GM19467 (cell line): Measurements from ENCODE around the gene NPAS2.

Experiments
- ATAC-seq: cut with Tn5 transposase; IDR thresholded peaks from one replicate; pipeline ENCODE4 v1.9.1; 2021; ENCODE audit warnings: mild to moderate bottlenecking, moderate library complexity; ENCODE audit not compliant: unreplicated experiment

The NPAS2 gene

GRCh38 chr2:100793982-100794381, 26.0 kb upstream of the NPAS2 start:
- no peak for ATAC-seq

DNA sequence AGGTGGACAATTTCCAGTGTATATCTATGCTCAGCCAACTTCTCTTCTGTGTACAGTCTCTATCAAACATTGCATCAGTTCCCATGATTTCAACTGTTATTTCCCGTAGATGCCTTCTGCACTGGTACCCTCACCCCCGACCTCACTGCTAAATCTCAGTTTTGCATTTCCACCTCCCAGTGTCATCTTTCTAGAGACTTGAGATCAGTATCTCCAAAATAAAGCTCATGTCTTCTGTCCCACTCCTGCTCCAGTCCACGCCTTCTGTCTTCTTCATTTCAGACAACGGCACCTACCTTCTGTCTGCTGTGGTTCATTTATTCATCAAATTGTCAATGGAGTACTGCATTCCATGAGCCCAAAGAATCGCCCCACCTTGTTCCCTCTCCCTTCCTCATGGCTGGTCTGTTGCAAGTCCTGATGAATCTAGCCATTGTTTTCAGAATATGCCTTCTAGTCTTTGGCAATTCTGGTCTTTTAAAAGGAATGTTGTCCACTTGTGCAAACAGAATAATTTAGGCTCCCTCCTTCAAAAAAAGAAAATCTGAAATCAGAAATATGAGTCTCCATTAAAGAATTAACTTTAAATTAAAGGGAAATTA, 23.3 kb upstream of the NPAS2 start:
- ATAC-seq: no peak

- no peak for ATAC-seq
Measured at GRCh38 chr2:100799686-100800085, 20.3 kb upstream of the NPAS2 start.

GRCh38 chr2:100800915-100801314, 19.0 kb upstream of the NPAS2 start:
- no peak for ATAC-seq

DNA sequence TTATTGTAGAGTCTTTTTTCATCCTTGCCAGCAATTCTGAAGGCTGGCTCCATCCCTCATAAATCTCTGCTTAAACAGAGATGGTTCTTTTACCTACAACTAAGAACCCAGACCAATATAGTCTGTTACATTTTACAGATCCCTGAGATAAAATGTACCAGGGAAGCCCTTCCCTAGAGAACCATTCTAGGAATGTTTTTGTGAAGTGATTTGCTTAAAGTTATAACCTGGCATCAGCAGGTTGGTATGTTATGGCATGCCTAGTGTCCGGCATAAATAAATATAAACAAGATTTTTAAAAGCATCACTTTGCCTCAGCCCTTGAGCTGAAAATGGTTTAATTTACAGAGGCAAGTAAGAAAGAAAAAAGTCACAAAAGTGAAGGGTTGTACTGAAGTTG, 18.5 kb upstream of the NPAS2 start:
- ATAC-seq: no peak

DNA sequence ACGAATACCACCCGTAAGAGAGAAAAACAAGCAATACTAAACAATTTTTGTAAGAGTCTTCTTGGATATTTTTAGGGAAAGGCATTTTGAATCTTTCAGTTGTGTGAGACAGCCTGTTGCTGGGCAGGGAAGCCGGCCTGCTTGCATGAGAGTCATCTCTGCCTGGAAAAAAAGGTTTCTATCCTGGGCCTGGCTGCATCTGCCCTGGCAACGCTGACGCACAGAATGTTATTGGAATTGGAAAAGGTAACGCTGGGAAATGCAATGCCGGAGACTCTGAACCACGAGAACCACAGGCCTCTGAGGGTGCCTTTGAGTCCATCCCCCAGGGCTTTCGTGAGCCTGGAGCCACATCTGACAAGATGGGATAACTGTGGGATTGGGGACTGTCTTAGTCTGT, 17.9 kb upstream of the NPAS2 start:
- ATAC-seq: no peak

- no peak for ATAC-seq
Measured at GRCh38 chr2:100803334-100803733, 16.6 kb upstream of the NPAS2 start.

DNA sequence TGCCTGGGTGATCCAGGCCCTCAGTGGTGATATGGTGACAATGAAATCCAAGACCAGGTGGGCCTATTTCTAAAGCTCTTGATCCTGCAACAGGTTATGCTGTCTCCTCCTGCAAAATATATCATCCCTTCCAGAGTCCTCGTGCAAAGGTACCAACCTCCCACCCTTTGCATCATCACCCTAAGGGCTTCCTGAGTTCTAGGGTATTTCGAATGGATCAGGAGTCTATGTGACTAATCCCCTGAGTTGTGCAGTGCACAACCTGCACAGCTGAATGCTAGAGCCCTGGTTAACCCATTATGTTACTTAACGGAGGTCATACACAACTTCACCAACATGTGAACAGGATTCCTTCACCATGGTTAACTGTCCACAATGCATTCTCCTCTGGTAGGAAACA, 13.4 kb upstream of the NPAS2 start:
- ATAC-seq: no peak

GRCh38 chr2:100807707-100808106, 12.2 kb upstream of the NPAS2 start:
- ATAC-seq: no peak

GRCh38 chr2:100808582-100808981, 11.4 kb upstream of the NPAS2 start:
- ATAC-seq: no peak

DNA sequence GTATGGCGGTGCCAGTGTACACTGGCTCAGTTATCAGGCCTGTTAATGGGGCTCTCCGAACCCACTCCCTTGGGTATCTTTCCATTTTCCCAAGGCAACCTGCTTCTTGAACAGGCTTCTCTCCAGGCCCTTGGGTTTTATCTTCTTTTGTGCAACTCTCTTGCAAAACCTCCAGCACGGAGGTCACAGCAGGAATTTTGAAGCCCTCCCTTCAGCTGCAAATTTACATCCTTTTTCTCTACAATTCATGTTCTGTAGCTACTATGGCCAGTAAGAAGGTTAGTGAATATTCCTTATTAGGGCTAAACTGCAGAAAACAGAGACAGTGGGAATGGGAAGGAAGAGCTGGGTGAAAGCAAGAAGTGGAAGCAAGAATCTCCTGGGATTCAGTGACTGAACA, 10.4 kb upstream of the NPAS2 start:
- no peak for ATAC-seq

DNA sequence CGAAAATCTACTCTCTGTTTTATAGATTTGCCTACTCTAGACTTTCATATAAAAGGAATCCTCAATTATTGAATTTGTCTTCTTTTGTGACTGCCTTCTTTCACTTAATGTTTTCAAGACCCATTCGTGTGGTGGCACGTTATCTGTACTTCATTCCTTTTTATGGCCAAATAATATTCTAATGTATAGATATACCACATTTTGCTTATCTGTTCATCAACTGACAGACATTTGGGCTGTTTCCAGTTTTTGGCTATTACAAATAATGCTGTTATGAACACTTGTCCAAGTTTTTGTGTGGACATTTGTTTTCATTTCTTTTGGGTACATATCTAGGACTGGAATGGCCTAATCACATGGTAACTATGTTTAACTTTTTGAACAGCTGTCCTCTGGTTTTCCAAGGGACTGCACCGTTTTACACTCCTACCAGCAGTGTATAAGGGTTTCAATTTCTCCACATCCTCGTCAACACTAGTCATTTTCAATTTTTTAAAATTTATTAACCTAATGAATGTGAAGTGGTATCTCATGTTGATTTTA, 9.3 kb upstream of the NPAS2 start:
- no peak for ATAC-seq

- no peak for ATAC-seq
Measured at GRCh38 chr2:100812116-100812515, 7.8 kb upstream of the NPAS2 start.

DNA sequence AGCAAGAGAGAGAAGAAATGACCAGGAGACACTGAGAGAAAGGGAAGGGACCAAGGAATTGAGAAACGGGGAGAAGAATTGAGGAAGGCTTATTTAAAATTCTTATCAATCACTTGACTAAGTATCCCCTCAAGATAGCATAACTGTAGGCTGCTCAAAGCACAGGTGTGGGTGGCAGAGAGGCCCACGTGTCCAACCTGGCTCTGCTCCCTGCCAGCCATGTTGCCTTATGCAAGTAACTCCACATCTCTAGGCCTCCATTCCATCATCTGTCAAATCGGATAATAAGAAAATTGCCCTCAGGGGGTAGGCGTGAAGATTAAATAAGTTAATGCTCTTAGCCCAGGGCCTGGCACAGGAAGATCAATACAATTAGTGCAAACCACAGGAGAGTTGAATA, 7.4 kb upstream of the NPAS2 start:
- ATAC-seq: no peak

GRCh38 chr2:100813527-100813926, 6.4 kb upstream of the NPAS2 start:
- ATAC-seq: no peak

GRCh38 chr2:100814043-100814442, 5.9 kb upstream of the NPAS2 start:
- ATAC-seq: no peak

DNA sequence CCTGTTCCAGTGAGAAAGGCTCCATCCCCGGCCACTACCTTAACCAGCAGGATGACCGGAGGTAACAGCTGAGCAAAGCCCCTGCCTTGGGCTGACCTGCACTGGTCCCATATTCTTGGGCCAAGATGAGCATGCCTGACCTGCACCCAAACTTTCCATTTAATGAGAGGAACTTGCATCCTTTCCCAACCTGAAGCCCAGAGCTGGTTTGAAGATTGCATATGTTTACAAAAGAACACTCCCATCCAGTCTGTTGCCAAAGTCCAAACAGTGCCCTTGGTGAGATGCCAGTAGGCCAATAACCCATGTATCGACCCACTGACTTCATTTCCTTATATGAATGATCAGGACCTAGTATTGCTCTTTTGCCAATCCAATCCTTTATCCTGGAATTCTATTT, 5.5 kb upstream of the NPAS2 start:
- ATAC-seq: no peak

GRCh38 chr2:100817388-100817985, 2.5 kb upstream of the NPAS2 start:
- no peak for ATAC-seq

GRCh38 chr2:100818003-100818605, 1.8 kb upstream of the NPAS2 start:
- no peak for ATAC-seq

DNA sequence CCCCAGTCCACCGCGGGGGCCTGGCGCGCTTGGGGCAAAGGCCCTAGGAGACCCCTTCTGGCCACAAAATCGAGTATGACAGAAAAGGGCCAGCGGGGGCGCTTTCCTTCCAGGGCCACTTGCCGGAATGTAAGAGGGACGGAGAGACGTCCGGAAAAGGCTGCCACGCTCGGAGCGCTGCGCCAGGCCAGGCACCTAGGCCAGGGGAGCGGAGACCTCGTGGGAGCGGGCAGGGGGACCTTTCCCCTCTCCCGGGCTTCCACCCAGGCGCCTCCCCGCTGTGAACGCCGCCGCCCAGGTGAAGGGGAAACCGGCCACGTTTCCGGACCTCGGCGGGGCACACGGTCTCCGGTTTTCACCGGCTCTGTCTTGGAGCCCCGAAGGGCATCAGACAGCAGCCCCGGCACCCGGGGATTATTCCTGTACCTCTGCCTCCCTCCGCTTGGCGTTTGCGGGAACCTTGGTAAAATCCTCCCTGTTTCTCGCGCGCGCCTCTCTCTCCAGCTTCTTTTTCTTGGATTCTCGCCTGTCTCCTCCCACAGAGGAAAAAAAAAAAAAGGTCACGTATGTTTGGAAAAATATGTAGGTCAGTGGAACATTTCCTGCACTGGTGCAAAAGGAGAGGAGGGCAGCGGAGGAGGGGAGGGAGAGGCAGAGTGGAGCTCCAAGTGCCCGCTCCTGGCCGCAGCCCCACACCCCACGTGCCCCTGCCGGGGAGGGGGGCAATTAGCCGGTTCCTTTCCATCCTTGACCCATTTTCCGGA, 1.2 kb upstream of the NPAS2 start:
- ATAC-seq: no peak

GRCh38 chr2:100820273-100820522, 259 bp downstream of the NPAS2 start:
- no peak for ATAC-seq
